Coronary artery (tissue), 2 donors: ENCODE measurements around the gene CPED1.
A peak's percentile ranks its signal among the peaks of the same experiment; 100 is the strongest.
"Not testable (repeated sequence)": the region's sequence is repeated elsewhere in the genome, so short reads cannot be mapped to it uniquely, and the experiment has no call there.

Experiments used
- DNase-seq: peaks from one replicate; pipeline ENCODE4 v3.0.0-alpha.2; 2017; ENCODE audit warnings: low spot score
- H3K27ac ChIP-seq, 2 donors: fragments of 200-600 bp; sonication (generic); one replicate each; pipeline ENCODE4 v1.5.1; 2016 to 2019
- H3K4me3 ChIP-seq: fragments of 200-600 bp; sonication (generic); 2 replicates; pipeline ENCODE4 v1.5.1; 2016; ENCODE audit warnings: mild to moderate bottlenecking, moderate library complexity
- TF ChIP-seq, protein P1 (sequence below): fragments of 200-600 bp; sonication (generic); IDR thresholded peaks from one replicate; pipeline ENCODE4 v1.5.1; 2019; ENCODE audit warnings: antibody characterized with exemption

CPED1 gene

GRCh38 chr7:121026577-121027111 lies 38.1 kb downstream of the CPED1 start:
- no peak overlapping the region for H3K4me3 ChIP-seq
- DNase-seq: no peak
- H3K27ac ChIP-seq: peak overlapping the region; percentile 20 to 24
- TF ChIP-seq, protein P1, sequence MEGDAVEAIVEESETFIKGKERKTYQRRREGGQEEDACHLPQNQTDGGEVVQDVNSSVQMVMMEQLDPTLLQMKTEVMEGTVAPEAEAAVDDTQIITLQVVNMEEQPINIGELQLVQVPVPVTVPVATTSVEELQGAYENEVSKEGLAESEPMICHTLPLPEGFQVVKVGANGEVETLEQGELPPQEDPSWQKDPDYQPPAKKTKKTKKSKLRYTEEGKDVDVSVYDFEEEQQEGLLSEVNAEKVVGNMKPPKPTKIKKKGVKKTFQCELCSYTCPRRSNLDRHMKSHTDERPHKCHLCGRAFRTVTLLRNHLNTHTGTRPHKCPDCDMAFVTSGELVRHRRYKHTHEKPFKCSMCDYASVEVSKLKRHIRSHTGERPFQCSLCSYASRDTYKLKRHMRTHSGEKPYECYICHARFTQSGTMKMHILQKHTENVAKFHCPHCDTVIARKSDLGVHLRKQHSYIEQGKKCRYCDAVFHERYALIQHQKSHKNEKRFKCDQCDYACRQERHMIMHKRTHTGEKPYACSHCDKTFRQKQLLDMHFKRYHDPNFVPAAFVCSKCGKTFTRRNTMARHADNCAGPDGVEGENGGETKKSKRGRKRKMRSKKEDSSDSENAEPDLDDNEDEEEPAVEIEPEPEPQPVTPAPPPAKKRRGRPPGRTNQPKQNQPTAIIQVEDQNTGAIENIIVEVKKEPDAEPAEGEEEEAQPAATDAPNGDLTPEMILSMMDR: no peak

- TF ChIP-seq, protein P1: no peak
- Histone ChIP-seq H3K27ac (peak overlapping the region; percentile 40 to 62), H3K4me3 (peak overlapping the region; percentile 7)
- no peak for DNase-seq
These were observed 39.5 kb downstream of the CPED1 start for GRCh38 chr7:121027761-121028669.

GRCh38 chr7:121029302-121029701 lies 40.8 kb downstream of the CPED1 start:
- TF ChIP-seq, protein P1: no peak
- Histone ChIP-seq H3K27ac (peak overlapping the region; percentile 40 to 60), H3K4me3 (no peak overlapping the region)
- no peak for DNase-seq

- TF ChIP-seq, protein P1: no peak
- DNase-seq: no peak
- H3K4me3 ChIP-seq: peak overlapping the region; percentile 15
- peak overlapping the region in 1 of 2 donors; percentile 56 for H3K27ac ChIP-seq
These were observed 41.8 kb downstream of the CPED1 start for GRCh38 chr7:121030308-121030707.

- no peak overlapping the region for H3K4me3 ChIP-seq
- peak overlapping the region in 1 of 2 donors; percentile 19 for H3K27ac ChIP-seq
- no peak for DNase-seq
- TF ChIP-seq, protein P1: no peak
These were observed 44.3 kb downstream of the CPED1 start for GRCh38 chr7:121032645-121033460.

DNA sequence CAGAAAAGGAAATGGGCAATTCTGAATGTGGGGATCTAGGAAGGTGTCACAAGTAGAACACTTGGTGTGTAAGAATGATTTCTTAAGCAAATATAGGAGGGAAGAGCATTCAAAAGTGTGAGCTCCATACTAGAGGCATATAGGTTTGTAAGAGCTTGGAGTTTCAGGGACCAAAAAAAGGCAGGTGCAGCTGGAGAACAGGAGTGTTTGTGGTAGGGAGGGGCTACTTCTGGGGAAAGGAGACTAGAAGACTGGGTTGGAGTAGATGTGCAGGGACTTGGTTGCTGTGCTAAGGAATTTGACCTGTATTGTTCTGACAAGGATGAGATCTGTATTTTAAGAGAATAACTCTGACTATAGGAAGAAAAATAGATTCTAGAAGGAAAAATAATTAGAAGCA lies 46.4 kb downstream of the CPED1 start:
- no peak for DNase-seq
- Histone ChIP-seq H3K4me3 (no peak overlapping the region), H3K27ac (no peak overlapping the region)
- TF ChIP-seq, protein P1: no peak

DNA sequence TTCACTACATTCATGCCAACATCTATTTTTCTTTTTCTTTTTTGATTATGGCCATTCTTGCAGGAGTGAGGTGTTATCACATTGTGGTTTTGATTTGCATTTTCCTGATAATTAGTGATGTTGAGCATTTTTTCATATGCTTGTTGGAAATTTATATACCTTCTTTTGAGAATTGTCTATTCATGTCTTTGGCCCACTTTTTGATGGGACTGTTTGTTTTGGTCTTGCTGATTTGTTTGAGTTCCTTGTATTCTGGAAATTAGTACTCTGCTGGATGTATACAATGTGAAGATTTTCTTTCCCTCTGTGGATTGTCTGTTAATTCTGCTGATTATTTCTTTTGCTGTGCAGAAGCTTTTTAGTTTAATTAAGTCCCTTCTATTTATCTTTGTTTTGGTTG lies 48.3 kb downstream of the CPED1 start:
- DNase-seq, H3K4me3 ChIP-seq, H3K27ac ChIP-seq: not testable (repeated sequence)

GRCh38 chr7:121037329-121037728 lies 48.8 kb downstream of the CPED1 start:
- not testable (repeated sequence) for DNase-seq, H3K4me3 ChIP-seq, H3K27ac ChIP-seq
